OCI-LY1 (cell line): ENCODE data around the gene GNAS.

Source experiments
- EZH2 ChIP-seq: fragments of 200-600 bp; sonication (generic), shearing (Covaris generic); IDR thresholded peaks from 2 replicates; pipeline ENCODE4 v1.8.0; 2017; ENCODE audit warnings: borderline replicate concordance, mixed run types, mild to moderate bottlenecking, antibody characterized with exemption, low read length, moderate library complexity, mixed read lengths
- TF ChIP-seq, protein P1 (sequence below): fragments of 200-600 bp; sonication (generic), shearing (Covaris generic); IDR thresholded peaks from 2 replicates; pipeline ENCODE4 v1.5.1; 2017; ENCODE audit warnings: mild to moderate bottlenecking, antibody characterized with exemption, low read length, moderate library complexity, mixed read lengths

DNA sequence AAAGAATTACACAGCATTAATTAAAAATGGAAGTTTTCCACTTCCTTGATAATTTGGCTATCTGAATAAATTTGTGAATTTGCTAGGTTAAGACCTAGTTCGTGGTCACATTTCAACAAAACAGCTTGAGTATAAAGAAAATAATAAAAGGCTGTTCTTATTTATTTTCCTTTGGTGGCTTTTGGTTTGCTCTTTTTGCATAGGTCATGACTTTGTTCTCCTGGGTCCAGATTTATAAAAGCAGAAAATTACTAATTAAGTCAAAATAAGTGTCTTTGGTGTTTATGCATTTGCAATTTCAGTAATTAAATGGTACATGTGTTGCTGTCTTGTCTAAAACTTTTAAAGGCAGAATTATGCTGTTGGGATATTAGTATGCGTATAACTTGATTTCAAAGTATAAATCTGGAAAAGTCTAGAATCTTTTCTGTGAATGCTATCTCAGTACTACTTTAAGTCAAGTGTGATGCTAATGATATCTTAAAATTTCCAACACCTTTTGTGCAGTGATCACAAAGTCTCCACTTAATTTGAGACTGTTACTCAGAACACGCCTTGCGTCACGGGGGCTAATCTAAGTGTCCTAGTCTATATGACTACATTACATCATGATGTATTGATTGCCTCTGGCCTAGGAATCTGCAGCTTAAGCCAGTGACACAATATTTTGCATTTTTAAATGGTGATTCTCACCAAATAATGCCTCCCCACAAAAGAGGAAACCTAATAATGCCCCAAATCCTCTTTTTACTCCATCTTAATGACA is 41.0 kb downstream of the GNAS start:
- TF ChIP-seq, protein P1, sequence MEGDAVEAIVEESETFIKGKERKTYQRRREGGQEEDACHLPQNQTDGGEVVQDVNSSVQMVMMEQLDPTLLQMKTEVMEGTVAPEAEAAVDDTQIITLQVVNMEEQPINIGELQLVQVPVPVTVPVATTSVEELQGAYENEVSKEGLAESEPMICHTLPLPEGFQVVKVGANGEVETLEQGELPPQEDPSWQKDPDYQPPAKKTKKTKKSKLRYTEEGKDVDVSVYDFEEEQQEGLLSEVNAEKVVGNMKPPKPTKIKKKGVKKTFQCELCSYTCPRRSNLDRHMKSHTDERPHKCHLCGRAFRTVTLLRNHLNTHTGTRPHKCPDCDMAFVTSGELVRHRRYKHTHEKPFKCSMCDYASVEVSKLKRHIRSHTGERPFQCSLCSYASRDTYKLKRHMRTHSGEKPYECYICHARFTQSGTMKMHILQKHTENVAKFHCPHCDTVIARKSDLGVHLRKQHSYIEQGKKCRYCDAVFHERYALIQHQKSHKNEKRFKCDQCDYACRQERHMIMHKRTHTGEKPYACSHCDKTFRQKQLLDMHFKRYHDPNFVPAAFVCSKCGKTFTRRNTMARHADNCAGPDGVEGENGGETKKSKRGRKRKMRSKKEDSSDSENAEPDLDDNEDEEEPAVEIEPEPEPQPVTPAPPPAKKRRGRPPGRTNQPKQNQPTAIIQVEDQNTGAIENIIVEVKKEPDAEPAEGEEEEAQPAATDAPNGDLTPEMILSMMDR = no peak
- TF ChIP-seq EZH2 = no peak
